Fibroblast of the aortic adventitia (primary cell): Measurements from ENCODE around the gene SLC1A2. TPM values are rescaled to one million over a fixed set of nuclear protein-coding genes. Genes with fewer than 3 reads are reported as not detected.

ENCODE experiments used
- DNase-seq: peaks from one replicate; pipeline ENCODE4 v3.0.0-alpha.2; 2010; ENCODE audit warnings: low read depth
- H3K4me3 ChIP-seq: 2 replicates; pipeline ENCODE4 v1.5.1; 2011; ENCODE audit warnings: low read depth, mild to moderate bottlenecking, control low read depth, low read length, moderate library complexity
- total RNA-seq: library from RNA; depleted of rRNA; stranded (reverse); fragments of >200 nt; gene quantifications from 2 replicates; pipeline ENCODE4 v1.2.3, GENCODE V29; 2012; ENCODE audit warnings: low replicate concordance
- TF ChIP-seq, protein P1 (sequence below): IDR thresholded peaks from 2 replicates; pipeline ENCODE4 v1.5.1; 2011; ENCODE audit warnings: mild to moderate bottlenecking, low read length, control low read depth, inconsistent platforms; ENCODE audit not compliant: insufficient read depth

Gene SLC1A2
- total RNA-seq, 1 donor: 23.6 TPM

DNA sequence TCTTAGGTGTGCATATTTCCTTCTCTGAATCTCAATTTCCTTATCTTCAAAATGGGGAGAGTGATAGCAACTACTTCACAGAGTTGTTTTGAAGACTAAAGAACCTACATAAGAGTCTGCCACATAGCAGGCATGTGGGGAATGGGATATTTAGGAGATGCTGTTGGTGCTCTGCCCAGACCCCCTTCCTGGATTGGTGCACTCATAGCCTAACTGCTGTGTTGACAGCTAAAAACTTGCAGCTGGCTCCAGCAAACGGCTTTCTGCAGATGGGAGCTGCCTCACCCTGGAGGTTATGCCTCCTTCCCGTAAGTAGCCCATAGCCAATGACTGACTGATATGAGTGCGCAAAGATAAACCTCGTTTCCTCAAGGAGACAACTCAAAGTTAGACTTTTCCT is 174.3 kb downstream of the SLC1A2 start:
- no peak overlapping the region for H3K4me3 ChIP-seq
- no peak for DNase-seq
- TF ChIP-seq, protein P1, sequence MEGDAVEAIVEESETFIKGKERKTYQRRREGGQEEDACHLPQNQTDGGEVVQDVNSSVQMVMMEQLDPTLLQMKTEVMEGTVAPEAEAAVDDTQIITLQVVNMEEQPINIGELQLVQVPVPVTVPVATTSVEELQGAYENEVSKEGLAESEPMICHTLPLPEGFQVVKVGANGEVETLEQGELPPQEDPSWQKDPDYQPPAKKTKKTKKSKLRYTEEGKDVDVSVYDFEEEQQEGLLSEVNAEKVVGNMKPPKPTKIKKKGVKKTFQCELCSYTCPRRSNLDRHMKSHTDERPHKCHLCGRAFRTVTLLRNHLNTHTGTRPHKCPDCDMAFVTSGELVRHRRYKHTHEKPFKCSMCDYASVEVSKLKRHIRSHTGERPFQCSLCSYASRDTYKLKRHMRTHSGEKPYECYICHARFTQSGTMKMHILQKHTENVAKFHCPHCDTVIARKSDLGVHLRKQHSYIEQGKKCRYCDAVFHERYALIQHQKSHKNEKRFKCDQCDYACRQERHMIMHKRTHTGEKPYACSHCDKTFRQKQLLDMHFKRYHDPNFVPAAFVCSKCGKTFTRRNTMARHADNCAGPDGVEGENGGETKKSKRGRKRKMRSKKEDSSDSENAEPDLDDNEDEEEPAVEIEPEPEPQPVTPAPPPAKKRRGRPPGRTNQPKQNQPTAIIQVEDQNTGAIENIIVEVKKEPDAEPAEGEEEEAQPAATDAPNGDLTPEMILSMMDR: no peak

DNA sequence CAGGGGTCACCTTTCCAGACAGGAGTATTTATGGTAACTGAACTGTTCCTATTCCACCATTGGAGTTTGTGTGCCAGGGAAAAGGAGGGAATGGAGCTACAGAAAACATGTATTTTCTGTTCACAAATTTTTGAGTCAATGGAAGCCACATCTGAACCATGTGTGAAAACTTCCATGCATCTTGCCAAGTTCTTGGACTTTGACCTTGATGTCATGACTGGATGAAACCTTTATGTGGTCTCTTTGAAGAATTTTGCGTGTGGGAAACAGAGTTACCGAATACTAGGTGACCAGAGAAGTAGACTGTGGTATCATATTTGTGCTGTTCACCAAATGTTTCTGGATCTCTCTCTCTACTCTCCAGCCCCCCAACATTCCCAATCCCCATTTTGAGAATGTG is 175.6 kb downstream of the SLC1A2 start:
- TF ChIP-seq, protein P1: no peak
- H3K4me3 ChIP-seq: no peak overlapping the region
- no peak for DNase-seq

DNA sequence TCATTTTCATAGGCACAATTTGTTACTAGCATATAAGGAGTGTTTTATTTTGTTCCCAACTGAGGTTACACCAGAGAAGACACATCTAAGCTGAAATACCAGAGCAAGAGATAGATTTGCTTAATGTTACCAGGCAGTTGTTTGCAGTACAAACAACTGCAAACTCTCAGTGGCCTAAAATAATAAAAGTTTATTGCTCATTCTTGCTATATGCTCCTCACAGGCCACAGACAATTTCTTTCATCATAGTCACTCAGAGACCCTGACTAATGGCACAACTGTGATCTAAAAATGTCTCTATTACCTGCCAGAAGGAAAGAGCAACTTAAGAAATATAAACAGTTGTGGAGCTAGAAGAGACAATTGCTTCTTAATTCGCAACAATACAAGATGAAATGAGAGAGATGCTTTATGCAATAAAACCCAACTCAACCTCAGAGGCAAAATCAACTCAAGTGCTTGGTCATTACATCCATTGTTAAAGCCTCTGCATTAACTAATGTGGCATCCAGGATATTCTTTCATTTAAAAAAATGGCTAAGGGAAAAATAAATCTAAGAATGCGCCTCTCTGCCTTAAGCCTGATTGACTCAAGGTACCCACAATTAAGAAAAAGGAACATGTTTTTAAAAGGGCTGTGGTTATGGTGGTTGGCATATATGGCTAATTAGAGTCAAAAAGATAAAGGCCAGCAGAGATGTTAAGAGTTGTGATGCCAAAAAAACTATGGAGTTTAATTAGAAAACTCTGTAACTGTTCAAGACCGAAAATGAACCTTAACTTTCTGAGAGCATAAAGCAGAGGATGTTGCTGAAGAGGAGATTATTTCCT is 176.7 kb downstream of the SLC1A2 start:
- no peak for DNase-seq
- TF ChIP-seq, protein P1: no peak
- no peak overlapping the region for H3K4me3 ChIP-seq

DNA sequence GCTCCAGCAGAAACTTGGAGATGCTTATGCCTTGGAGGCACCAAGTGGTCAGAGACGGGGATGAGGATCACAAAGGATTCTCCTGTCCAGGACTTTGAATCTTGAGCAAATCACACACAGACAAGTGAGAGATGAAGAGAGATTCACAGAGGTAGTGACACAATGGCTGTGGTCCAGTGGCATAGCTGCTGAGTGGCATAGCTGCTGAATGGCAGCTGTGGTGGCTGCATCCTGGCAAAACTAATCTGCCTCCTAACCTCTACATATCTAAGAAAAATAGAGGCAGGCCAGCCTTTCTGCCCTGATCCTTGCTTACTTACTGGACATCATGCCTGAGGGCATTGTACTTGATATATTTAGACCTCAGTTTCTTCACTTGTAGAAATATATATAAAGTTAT is 177.8 kb downstream of the SLC1A2 start:
- no peak for DNase-seq
- TF ChIP-seq, protein P1: no peak
- H3K4me3 ChIP-seq: no peak overlapping the region

DNA sequence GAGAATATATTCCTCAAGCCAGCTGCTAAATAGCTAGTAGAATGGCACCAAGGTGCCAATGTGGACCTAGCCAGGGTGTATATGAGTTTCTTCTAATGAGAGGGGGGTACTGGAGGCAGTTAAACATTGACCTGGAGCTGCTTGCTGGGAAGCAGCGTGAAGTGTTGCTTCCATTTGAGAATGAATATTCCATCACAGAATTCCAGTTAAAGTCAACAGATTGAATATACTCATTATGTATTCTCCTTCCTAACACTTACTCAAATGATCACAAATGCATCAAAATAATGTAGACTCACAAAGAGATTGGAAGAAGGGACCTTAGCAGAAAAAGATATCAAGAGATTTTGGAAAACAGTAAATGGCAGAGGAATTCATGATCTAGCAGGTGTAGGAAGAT is 178.3 kb downstream of the SLC1A2 start:
- no peak overlapping the region for H3K4me3 ChIP-seq
- no peak for DNase-seq
- TF ChIP-seq, protein P1: no peak

DNA sequence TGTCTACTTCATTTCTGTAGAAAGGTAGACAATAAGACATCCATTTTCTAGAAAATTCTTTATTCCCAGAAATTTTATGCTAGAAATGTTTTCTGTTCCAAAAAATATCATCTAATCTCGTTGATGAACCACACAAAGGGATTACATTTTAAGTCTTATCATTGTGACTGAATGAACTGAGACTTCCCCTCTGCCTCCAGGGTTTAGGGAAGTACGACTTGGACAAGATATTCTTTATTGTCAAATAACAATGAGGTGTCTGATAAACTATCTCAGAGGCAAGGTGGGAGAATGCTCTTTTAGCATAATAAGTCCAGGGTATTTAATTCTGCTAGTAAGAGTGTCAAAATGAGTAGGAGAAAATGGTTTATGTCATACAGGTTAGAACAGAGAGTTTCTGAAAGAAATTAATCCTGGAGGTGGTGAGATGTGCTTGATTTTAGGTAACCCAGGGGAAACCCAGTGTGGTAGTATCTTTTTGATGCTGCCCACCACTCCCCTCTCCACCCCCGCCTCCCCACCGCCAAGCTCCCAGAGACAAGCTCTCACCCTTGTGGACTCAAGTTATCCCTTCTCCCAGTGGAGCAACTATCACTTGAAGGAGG is 179.8 kb downstream of the SLC1A2 start:
- TF ChIP-seq, protein P1: no peak
- DNase-seq: no peak
- H3K4me3 ChIP-seq: no peak overlapping the region

DNA sequence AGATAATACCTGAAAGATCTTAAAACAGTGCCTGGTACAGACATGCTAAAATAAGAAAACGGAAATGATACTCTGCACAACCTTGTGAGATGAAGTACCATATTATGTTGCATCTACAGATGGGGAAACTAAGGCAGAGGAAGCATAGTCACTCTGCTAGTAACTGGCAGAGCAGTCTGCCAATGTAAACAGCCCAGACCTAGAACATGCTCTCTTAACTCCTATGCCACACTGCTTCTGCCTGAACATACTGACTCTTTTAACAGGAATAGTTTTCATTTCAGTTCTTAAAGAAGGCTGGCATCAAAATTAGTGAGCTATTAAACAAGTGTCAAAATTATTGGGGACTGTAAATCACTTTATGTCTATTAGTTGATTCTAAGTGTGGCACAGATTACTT is 180.5 kb downstream of the SLC1A2 start:
- TF ChIP-seq, protein P1: no peak
- DNase-seq: no peak
- no peak overlapping the region for H3K4me3 ChIP-seq
